ENCODE results near the gene TSFM.

GRCh38 chr12:57781801-57782200, 786 bp upstream of the TSFM start:
- TF ChIP-seq POLR2AphosphoS5 (IDR thresholded peaks at IDR 0.05) (no peak), POLR2A (IDR thresholded peaks at IDR 0.05) (no peak), CTCF (IDR thresholded peaks at IDR 0.05) (no peak), EP300 (IDR thresholded peaks at IDR 0.05) (no peak)

All from suprapubic skin (tissue), 4 donors.